Peyer's patch (tissue), 4 donors: ENCODE measurements around the gene FAM131A. TPM values are rescaled to one million over a fixed set of nuclear protein-coding genes. Genes with fewer than 3 reads are reported as not detected.
A peak's percentile ranks its signal among the peaks of the same experiment; 100 is the strongest.

Experiments used
- DNase-seq, 3 donors: peaks; one replicate each; pipeline ENCODE4 v3.0.0-alpha.2; 2017 to 2019
- H3K27ac ChIP-seq, 4 donors: fragments of 200-600 bp; sonication (generic); one replicate each; pipeline ENCODE4 v1.5.1; 2016 to 2019
- H3K27me3 ChIP-seq, 2 donors: fragments of 200-600 bp; sonication (generic); one replicate each; pipeline ENCODE4 v1.5.1; 2019
- H3K36me3 ChIP-seq, 3 donors: fragments of 200-600 bp; sonication (generic); one replicate each; pipeline ENCODE4 v1.5.1; 2016 to 2019
- H3K4me1 ChIP-seq, 4 donors: fragments of 200-600 bp; sonication (generic); one replicate each; pipeline ENCODE4 v1.5.1; 2016 to 2019
- H3K4me3 ChIP-seq, 4 donors: fragments of 200-600 bp; sonication (generic); 1 replicate in 3 of 4; 2 replicates in 1 of 4; pipeline ENCODE4 v1.5.1; 2016 to 2019; ENCODE audit warnings: mild to moderate bottlenecking in 1 of 4
- H3K9me3 ChIP-seq, 4 donors: fragments of 200-600 bp; sonication (generic); one replicate each; pipeline ENCODE4 v1.5.1; 2016 to 2019; ENCODE audit warnings: mild to moderate bottlenecking in 1 of 4
- POLR2A ChIP-seq, 2 donors: fragments of 450-650 bp; IDR thresholded peaks; one replicate each; pipeline ENCODE4 v1.5.1; 2017; ENCODE audit warnings: antibody characterized with exemption in 2 of 2, mild to moderate bottlenecking in 2 of 2, moderate library complexity in 2 of 2
- total RNA-seq, 4 donors: library from RNA; depleted of rRNA; stranded (reverse); fragments of >200 nt; gene quantifications; one replicate each; pipeline ENCODE4 v1.1.0, GENCODE V29; 2016
- TF ChIP-seq, protein P1 (sequence below), 6 experiments: fragments of 450-650 bp in 4 of 6; fragments of 200-600 bp in 2 of 6; sonication (generic) in 1 of 6; IDR thresholded peaks; one replicate each; pipeline ENCODE4 v1.5.1; 2017 to 2019; ENCODE audit warnings: antibody characterized with exemption in 6 of 6, mild to moderate bottlenecking in 3 of 6, moderate library complexity in 1 of 6

The FAM131A gene
- total RNA-seq, 4 donors from 2014 or later, result 5.8 to 47.9 (median 19.6) TPM

DNA sequence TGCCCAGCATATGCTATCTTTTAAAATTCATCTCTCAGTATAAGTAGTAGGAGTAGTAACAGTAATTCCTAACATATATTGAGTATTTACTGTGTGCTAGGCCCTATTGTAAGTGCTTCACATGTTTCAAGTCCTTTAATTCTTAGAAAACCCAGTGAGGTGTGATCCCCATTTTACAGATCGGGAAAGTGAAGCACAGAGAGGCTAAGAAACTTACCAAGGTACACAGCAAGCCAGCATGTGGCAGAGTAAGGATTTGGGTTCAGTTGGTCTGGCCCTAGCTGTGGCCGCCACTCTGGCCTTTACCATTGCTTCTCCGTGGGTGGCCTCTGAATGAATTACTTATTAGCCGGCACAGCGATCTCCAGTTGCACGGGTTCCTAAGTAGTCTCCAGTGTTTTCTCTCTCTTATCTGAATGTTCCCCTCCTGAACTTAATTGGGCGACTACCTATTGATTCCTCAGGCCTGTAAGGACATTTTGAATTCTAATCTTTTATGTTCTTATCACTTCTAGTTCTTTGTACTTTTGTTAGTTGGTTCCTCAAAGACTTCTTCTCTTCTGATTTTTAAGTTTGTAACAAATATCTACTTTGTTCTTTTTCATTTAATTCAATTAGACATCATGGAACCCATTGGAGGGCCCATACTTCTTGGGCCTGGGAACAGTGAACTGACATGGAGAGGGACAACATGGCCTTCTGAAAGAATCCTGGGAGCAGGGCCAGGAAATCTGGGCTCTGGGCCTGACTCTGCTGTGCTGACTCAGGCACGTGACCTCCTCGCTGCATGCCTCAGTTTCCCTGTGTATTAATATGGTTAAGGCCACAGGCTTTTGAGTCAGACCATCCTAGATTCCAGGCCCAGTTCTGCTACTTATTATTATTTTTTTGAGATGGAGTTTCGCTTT lies 12.4 kb downstream of the FAM131A start:
- TF ChIP-seq, protein P1, sequence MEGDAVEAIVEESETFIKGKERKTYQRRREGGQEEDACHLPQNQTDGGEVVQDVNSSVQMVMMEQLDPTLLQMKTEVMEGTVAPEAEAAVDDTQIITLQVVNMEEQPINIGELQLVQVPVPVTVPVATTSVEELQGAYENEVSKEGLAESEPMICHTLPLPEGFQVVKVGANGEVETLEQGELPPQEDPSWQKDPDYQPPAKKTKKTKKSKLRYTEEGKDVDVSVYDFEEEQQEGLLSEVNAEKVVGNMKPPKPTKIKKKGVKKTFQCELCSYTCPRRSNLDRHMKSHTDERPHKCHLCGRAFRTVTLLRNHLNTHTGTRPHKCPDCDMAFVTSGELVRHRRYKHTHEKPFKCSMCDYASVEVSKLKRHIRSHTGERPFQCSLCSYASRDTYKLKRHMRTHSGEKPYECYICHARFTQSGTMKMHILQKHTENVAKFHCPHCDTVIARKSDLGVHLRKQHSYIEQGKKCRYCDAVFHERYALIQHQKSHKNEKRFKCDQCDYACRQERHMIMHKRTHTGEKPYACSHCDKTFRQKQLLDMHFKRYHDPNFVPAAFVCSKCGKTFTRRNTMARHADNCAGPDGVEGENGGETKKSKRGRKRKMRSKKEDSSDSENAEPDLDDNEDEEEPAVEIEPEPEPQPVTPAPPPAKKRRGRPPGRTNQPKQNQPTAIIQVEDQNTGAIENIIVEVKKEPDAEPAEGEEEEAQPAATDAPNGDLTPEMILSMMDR (IDR thresholded peaks at IDR 0.05), result no peak
- TF ChIP-seq POLR2A (IDR thresholded peaks at IDR 0.05), result no peak
- Histone ChIP-seq H3K4me1 (peaks cover 0 to 33% (median 1%) of the 10 kb centered on the region in 4 donors), H3K36me3 (peaks cover 0 to 13% (median 0%) of the 10 kb centered on the region in 3 donors), H3K9me3 (no peaks in the 10 kb centered on the region), H3K27ac (no peak overlapping the region), H3K27me3 (no peaks in the 10 kb centered on the region), H3K4me3 (no peak overlapping the region)
- DNase-seq, result no peak

DNA sequence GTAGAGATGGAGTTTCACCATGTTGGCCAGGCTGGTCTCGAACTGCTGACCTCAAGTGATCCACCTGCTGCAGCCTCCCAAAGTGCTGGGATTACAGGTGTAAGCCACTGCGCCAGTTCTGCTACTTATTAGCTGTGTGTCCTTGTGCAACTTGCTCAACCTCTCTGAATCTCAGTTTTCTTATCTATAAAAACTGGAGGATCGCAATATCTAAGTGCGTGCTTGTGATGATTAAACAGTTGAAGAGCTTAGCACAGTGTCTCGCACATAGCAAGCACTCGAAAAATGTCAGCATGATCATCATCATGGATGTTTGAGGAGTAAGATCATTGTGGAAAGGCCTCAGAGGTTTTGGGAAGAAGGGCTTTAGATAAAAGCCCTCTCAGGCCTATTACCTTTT lies 13.2 kb downstream of the FAM131A start:
- TF ChIP-seq POLR2A (IDR thresholded peaks at IDR 0.05), result no peak
- TF ChIP-seq, protein P1 (IDR thresholded peaks at IDR 0.05), result no peak
- no peak for DNase-seq
- Histone ChIP-seq H3K27ac (no peak overlapping the region), H3K27me3 (no peaks in the 10 kb centered on the region), H3K4me3 (no peak overlapping the region), H3K9me3 (no peaks in the 10 kb centered on the region), H3K4me1 (peaks cover 0 to 28% (median 0%) of the 10 kb centered on the region in 4 donors), H3K36me3 (peaks cover 0 to 9% (median 0%) of the 10 kb centered on the region in 3 donors)

DNA sequence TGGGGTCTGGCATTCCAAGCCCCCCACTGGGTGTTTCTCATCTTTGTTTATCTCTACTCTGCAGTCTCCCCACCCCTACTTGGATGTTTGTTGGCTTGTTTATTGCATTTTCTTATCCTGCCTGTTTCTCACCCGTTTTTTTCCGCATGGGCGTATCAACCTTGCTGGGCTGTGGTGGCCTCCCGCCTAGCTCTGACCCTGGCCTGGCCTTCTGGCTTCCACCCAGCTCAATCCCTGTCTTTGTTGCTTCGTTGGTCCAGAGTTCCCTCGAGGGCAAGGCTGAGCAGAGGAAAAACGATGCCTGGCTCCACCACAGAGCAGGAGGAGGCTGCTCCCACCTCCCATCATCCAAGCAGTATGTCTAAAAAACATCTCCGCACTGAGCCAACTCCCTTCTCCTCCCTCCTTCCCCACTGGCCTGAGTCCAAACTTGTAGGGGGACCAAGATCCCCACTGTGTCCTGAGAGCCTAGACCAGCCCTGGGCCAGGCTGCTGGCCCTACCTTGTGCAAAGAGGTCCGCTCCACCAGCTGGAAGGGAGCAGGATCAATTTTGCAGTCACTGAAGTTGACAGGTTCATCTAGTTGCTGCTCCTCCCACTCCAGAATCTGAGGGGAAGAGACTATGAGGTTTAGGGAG lies 14.2 kb downstream of the FAM131A start:
- peak overlapping the region in 3 of 4 donors; percentile 68 to 94 (median 86) for H3K27ac ChIP-seq
- H3K27me3 ChIP-seq, result no peaks in the 10 kb centered on the region
- H3K9me3 ChIP-seq, result no peaks in the 10 kb centered on the region
- H3K36me3 ChIP-seq, result peaks cover 0 to 9% (median 0%) of the 10 kb centered on the region in 3 donors
- TF ChIP-seq, protein P1 (IDR thresholded peaks at IDR 0.05), result no peak
- TF ChIP-seq POLR2A (IDR thresholded peaks at IDR 0.05), result no peak
- peak overlapping the region in 1 of 4 donors; percentile 6 for H3K4me3 ChIP-seq
- no peak for DNase-seq
- H3K4me1 ChIP-seq, result peaks cover 0 to 24% (median 0%) of the 10 kb centered on the region in 4 donors

DNA sequence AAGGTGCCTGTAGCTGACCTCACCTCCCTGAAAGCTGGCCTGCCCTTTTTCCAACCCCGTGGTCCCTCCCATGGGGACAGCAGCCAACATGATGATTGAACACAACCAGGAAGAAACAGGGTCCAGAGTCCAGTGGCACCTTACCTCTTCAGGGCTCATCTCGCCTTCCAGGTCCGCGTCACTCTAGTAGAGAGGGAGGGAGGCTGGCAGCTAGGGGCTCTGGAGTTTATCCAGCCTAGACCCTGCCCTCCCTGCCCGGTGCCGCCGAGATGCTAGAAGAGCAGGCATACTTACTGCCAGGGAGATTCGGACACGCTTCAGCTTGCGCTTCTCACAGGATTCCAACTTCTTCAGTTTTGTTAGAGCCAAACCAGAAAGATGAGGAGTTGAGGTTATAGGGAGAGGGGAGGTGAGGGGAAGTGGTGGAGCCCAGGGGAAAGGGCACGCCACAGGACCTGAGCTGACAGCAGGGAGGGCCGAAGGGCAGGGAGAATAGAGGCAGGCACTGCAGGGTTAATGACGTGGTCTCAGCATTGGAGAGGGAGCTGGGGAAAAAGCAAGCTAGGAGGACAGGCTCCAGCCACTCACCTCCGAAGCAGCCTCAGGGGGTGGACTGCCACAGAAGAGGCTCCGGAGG lies 14.9 kb downstream of the FAM131A start:
- H3K36me3 ChIP-seq, result peaks cover 0 to 11% (median 0%) of the 10 kb centered on the region in 3 donors
- DNase-seq, result peak in 2 of 3 donors; percentile 83 to 92
- H3K27ac ChIP-seq, result peak overlapping the region in 3 of 4 donors; percentile 68 to 94 (median 86)
- peak overlapping the region in 2 of 4 donors; percentile 40 to 42 for H3K4me3 ChIP-seq
- H3K27me3 ChIP-seq, result no peaks in the 10 kb centered on the region
- TF ChIP-seq, protein P1 (IDR thresholded peaks at IDR 0.05), result no peak
- TF ChIP-seq POLR2A (IDR thresholded peaks at IDR 0.05), result peak; percentile 86 to 95
- H3K4me1 ChIP-seq, result peaks cover 0 to 24% (median 0%) of the 10 kb centered on the region in 4 donors
- H3K9me3 ChIP-seq, result no peaks in the 10 kb centered on the region

DNA sequence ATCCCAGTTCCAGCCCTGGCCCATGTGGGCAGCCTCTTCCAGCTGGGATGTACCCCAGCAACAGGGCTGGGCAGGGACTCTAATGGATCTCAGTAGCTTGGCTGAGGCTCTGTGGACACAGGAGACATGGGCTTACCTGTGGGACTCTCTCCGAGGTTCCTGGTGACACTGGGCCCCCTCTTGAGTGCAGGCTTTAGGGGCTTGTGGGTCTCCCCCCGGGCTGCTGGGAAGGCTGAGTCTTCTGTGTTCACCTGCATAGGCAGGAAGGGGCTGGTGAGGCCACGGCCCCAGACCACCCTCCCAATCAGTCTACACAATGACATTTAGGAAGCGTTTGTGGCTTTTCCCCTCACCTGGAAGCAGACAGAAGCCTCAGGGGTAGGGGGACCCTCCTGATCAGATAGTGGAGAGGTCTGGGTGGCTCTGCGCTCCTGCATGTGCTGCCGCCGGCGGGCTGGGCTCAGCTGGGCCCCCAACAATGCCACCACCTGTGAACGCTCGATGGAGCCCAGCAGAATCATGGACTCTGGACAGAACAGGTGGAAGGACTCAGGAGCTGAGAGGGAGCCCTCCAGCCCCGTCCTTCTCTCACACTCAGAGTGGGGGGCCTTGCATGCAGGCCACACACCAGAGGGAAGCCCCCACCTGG lies 15.6 kb downstream of the FAM131A start:
- Histone ChIP-seq H3K9me3 (no peaks in the 10 kb centered on the region), H3K4me3 (peak overlapping the region in 2 of 4 donors; percentile 40 to 42), H3K36me3 (peaks cover 0 to 19% (median 0%) of the 10 kb centered on the region in 3 donors), H3K27ac (peak overlapping the region in 3 of 4 donors; percentile 68 to 94 (median 86)), H3K4me1 (peaks cover 0 to 24% (median 0%) of the 10 kb centered on the region in 4 donors), H3K27me3 (no peaks in the 10 kb centered on the region)
- no peak for DNase-seq
- no peak for TF ChIP-seq POLR2A (IDR thresholded peaks at IDR 0.05)
- TF ChIP-seq, protein P1 (IDR thresholded peaks at IDR 0.05), result no peak
